K562 (cell line): ENCODE data around the gene POLR2J. TPM values are rescaled to one million over a fixed set of nuclear protein-coding genes. Genes with fewer than 3 reads are reported as not detected.
A peak's percentile ranks its signal among the peaks of the same experiment; 100 is the strongest.

Experiments
- BCL6 ChIP-seq: fragments of 250-450 bp; sonication (Bioruptor Pico); IDR thresholded peaks from 2 replicates; pipeline ENCODE4 v1.4.0; 2020
- BRD4 ChIP-seq: fragments of 200-600 bp; sonication (generic); IDR thresholded peaks from 2 replicates; pipeline ENCODE4 v1.6.1; 2017; ENCODE audit warnings: inconsistent platforms
- CBFA2T2 ChIP-seq: fragments of 450-650 bp; conservative IDR thresholded peaks from 2 replicates; pipeline ENCODE4 v1.6.1; 2017; ENCODE audit warnings: mild to moderate bottlenecking
- CSDE1 ChIP-seq, 2 experiments: fragments of 450-650 bp; IDR thresholded peaks; 2 replicates each; pipeline ENCODE4 v1.6.1; 2016; ENCODE audit warnings: mild to moderate bottlenecking in 1 of 2
- DACH1 ChIP-seq: fragments of 450-650 bp; IDR thresholded peaks from 2 replicates; pipeline ENCODE4 v1.6.1; 2018; ENCODE audit not compliant: partially characterized antibody
- EZH2 ChIP-seq: IDR thresholded peaks from 2 replicates; pipeline ENCODE4 v1.6.1; 2012; ENCODE audit warnings: low read depth, mild to moderate bottlenecking, inconsistent platforms, low read length, borderline replicate concordance
- FUS ChIP-seq: fragments of 200-400 bp; formaldehyde crosslinking; optimal IDR thresholded peaks from 2 replicates; pipeline ENCODE3; 2017; ENCODE audit warnings: low read depth, low read length
- KLF6 ChIP-seq: fragments of 250-450 bp; sonication (Bioruptor Pico); IDR thresholded peaks from 2 replicates; pipeline ENCODE4 v1.4.0; 2020; ENCODE audit warnings: mild to moderate bottlenecking, moderate library complexity, borderline replicate concordance
- MCM3 ChIP-seq: fragments of 450-650 bp; IDR thresholded peaks from 2 replicates; pipeline ENCODE4 v1.6.1; 2016
- NELFE ChIP-seq: IDR thresholded peaks from 2 replicates; pipeline ENCODE4 v1.6.1; 2011; ENCODE audit warnings: mild to moderate bottlenecking; ENCODE audit not compliant: insufficient read depth, insufficient read length
- PYGO2 ChIP-seq: fragments of 450-650 bp; IDR thresholded peaks from 2 replicates; pipeline ENCODE4 v1.6.1; 2016; ENCODE audit warnings: mild to moderate bottlenecking, missing genetic modification characterization, moderate library complexity, missing compliant biosample characterization
- RAD21 ChIP-seq, 2 experiments: fragments of 250-450 bp in 1 of 2; fragments of 450-650 bp in 1 of 2; sonication (Bioruptor Pico) in 1 of 2; formaldehyde crosslinking in 1 of 2; IDR thresholded peaks in 1 of 2; conservative IDR thresholded peaks in 1 of 2; 2 replicates each; pipeline versions ENCODE4 v1.4.0 to v1.8.0; 2020 to 2022; ENCODE audit warnings: mild to moderate bottlenecking in 2 of 2, moderate library complexity in 1 of 2
- RBM17 ChIP-seq: fragments of 200-400 bp; formaldehyde crosslinking; IDR thresholded peaks from 2 replicates; pipeline ENCODE4 v1.6.1; 2017; ENCODE audit warnings: low read depth, mild to moderate bottlenecking, low read length, borderline replicate concordance
- SMARCA5 ChIP-seq: fragments of 450-650 bp; IDR thresholded peaks from 2 replicates; pipeline ENCODE4 v1.6.1; 2016
- SRSF1 ChIP-seq: fragments of 200-400 bp; formaldehyde crosslinking; IDR thresholded peaks from 2 replicates; pipeline ENCODE4 v1.6.1; 2017; ENCODE audit warnings: mild to moderate bottlenecking, low read depth, low read length, moderate library complexity
- TBL1XR1 ChIP-seq, 2 experiments: IDR thresholded peaks; 2 replicates each; pipeline ENCODE4 v1.6.1; 2012; ENCODE audit warnings: improper control_type of control experiment in 2 of 2, low read length in 2 of 2, mild to moderate bottlenecking in 1 of 2
- ZC3H4 ChIP-seq: sonication (generic); formaldehyde crosslinking; IDR thresholded peaks from 2 replicates; pipeline ENCODE4 v1.9.0; 2021; ENCODE audit warnings: missing genetic modification reagents, borderline replicate concordance
- ZNF12 ChIP-seq: sonication (generic); formaldehyde crosslinking; IDR thresholded peaks from 2 replicates; pipeline ENCODE4 v1.4.0; 2020; ENCODE audit warnings: mild to moderate bottlenecking, missing genetic modification reagents
- ZNF354B ChIP-seq: fragments of 250-450 bp; sonication (Bioruptor Pico); IDR thresholded peaks from 2 replicates; pipeline ENCODE4 v1.4.0; 2020
- ZNF77 ChIP-seq: fragments of 250-450 bp; sonication (Bioruptor Pico); IDR thresholded peaks from 2 replicates; pipeline ENCODE4 v1.5.0; 2020
- ZNF778 ChIP-seq: fragments of 450-650 bp; formaldehyde crosslinking; IDR thresholded peaks from 2 replicates; pipeline ENCODE4 v1.4.0; 2020; ENCODE audit warnings: mild to moderate bottlenecking, moderate library complexity
- ZSCAN29 ChIP-seq: fragments of 450-650 bp; IDR thresholded peaks from 2 replicates; pipeline ENCODE4 v1.6.1; 2017
- polyA plus RNA-seq, 8 experiments: library from polyadenylated mRNA; depleted of rRNA in 4 of 8; stranded (reverse) in 5 of 8; unstranded in 3 of 8; fragments of >200 nt; fragmentation: Nextera tagmentation in 2 of 8; fragmentation: Illumina TruSeq in 1 of 8; extraction: Ambion mirVana in 2 of 8; extraction: Trizol in 1 of 8; gene quantifications; 2 replicates each; pipeline versions ENCODE4 v1.2.1 to v1.2.3, GENCODE V29; 2011 to 2014; ENCODE audit warnings: inconsistent platforms in 1 of 8, missing spikeins in 1 of 8
- total RNA-seq, 7 experiments: library from RNA; depleted of rRNA in 6 of 7; stranded (reverse); fragments of >200 nt in 6 of 7; fragmentation: Illumina TruSeq in 2 of 7; extraction: Trizol in 2 of 7; gene quantifications; 2 replicates each; pipeline versions ENCODE4 v1.2.1 to v1.2.3, GENCODE V29; 2011 to 2021; ENCODE audit warnings: low replicate concordance in 1 of 7
- TF ChIP-seq, protein P1 (sequence below): fragments of 450-650 bp; IDR thresholded peaks from 2 replicates; pipeline ENCODE4 v1.6.1; 2016; ENCODE audit warnings: mild to moderate bottlenecking
- TF ChIP-seq, protein P2 (sequence below), 2 experiments: fragments of 200-800 bp in 1 of 2; sonication (Bioruptor generic) in 1 of 2; sonication (generic) in 1 of 2; formaldehyde crosslinking in 1 of 2; IDR thresholded peaks in 1 of 2; conservative IDR thresholded peaks in 1 of 2; 2 replicates each; pipeline versions ENCODE4 v1.5.0 to v1.6.1; 2016 to 2020; ENCODE audit warnings: missing compliant biosample characterization in 1 of 2, missing genetic modification characterization in 1 of 2, missing genetic modification reagents in 1 of 2
- TF ChIP-seq, protein P3 (sequence below), 2 experiments: fragments of 450-650 bp; conservative IDR thresholded peaks; 2 replicates each; pipeline ENCODE4 v1.6.1; 2017; ENCODE audit warnings: mild to moderate bottlenecking in 2 of 2, moderate library complexity in 2 of 2

POLR2J gene
- total and polyA plus RNA-seq, 9 of the 15 experiments (the other 6 are each of a cell fraction or from before 2014, with no cell fraction given): 32.3 to 220 (median 113) TPM

DNA sequence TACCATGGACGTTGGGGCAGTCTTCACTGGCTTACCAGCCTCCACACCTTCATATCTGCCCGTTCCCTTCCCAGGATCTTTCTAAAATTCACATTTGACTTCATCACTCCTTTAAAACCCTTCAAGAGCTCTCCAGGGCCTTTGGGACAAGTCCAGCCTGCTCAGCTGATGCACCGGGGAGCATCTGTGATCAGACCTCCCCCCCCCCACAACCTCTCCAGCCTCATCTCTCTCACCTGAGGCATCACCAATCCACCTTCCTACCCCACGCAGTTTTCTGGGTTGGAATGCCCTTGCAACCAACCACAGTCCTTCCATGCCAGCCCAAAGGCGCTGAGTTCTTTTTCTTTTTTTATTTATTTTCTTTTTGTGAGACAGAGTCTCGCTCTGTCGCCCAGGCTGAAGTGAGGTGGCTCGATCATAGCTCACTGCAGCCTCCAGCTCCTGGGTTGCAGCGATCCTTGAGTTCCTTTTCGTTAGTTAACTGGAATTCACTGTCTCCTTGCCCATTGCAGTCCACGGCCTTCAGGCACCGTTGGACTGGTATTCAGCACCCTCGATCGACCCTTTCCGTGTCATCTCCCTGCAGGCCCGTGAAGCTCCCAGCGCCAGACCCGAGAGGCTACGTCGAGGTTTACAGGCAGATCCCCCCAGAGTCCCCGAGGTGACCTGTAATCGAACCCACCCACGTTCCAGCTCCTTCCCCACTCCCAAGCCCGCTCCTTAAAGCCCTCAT lies 14.7 kb downstream of the POLR2J start (continued):
- TF ChIP-seq KLF6 (CRISPR knock-in tag): no peak
- no peak for TF ChIP-seq ZNF778 (CRISPR knock-in tag)
- TF ChIP-seq, protein P1, sequence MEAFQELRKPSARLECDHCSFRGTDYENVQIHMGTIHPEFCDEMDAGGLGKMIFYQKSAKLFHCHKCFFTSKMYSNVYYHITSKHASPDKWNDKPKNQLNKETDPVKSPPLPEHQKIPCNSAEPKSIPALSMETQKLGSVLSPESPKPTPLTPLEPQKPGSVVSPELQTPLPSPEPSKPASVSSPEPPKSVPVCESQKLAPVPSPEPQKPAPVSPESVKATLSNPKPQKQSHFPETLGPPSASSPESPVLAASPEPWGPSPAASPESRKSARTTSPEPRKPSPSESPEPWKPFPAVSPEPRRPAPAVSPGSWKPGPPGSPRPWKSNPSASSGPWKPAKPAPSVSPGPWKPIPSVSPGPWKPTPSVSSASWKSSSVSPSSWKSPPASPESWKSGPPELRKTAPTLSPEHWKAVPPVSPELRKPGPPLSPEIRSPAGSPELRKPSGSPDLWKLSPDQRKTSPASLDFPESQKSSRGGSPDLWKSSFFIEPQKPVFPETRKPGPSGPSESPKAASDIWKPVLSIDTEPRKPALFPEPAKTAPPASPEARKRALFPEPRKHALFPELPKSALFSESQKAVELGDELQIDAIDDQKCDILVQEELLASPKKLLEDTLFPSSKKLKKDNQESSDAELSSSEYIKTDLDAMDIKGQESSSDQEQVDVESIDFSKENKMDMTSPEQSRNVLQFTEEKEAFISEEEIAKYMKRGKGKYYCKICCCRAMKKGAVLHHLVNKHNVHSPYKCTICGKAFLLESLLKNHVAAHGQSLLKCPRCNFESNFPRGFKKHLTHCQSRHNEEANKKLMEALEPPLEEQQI: no peak
- TF ChIP-seq ZNF77 (CRISPR knock-in tag): no peak
- no peak; the same call in 1 of the 2 replicates for TF ChIP-seq BRD4
- no peak for TF ChIP-seq FUS
- no peak for TF ChIP-seq CBFA2T2
- no peak for TF ChIP-seq ZNF354B (CRISPR knock-in tag)
- TF ChIP-seq TBL1XR1 (IDR thresholded peaks at IDR 0.05; ENCODE audit: low read length in 2 of 2): no peak
- TF ChIP-seq PYGO2: no peak
- TF ChIP-seq SRSF1: no peak
- TF ChIP-seq RBM17: no peak
- 0 out of 2 replicates have a peak, but pooled peaks have one; percentile 30 for TF ChIP-seq ZSCAN29
- TF ChIP-seq SMARCA5: peak; percentile 55; the same call in 1 of the 2 replicates
- TF ChIP-seq BCL6 (CRISPR knock-in tag): no peak
- TF ChIP-seq RAD21 (CRISPR knock-in tag; conservative IDR thresholded peaks at IDR 0.05 in 1 of 2, IDR thresholded peaks at IDR 0.05 in 1 of 2): no peak
- no peak for TF ChIP-seq CSDE1 (IDR thresholded peaks at IDR 0.05)
- no peak for TF ChIP-seq DACH1
- TF ChIP-seq NELFE: no peak
- TF ChIP-seq, protein P2, sequence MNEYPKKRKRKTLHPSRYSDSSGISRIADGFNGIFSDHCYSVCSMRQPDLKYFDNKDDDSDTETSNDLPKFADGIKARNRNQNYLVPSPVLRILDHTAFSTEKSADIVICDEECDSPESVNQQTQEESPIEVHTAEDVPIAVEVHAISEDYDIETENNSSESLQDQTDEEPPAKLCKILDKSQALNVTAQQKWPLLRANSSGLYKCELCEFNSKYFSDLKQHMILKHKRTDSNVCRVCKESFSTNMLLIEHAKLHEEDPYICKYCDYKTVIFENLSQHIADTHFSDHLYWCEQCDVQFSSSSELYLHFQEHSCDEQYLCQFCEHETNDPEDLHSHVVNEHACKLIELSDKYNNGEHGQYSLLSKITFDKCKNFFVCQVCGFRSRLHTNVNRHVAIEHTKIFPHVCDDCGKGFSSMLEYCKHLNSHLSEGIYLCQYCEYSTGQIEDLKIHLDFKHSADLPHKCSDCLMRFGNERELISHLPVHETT (CRISPR knock-in tag; conservative IDR thresholded peaks at IDR 0.05 in 1 of 2, IDR thresholded peaks at IDR 0.05 in 1 of 2): no peak
- no peak for TF ChIP-seq ZC3H4
- TF ChIP-seq, protein P3, sequence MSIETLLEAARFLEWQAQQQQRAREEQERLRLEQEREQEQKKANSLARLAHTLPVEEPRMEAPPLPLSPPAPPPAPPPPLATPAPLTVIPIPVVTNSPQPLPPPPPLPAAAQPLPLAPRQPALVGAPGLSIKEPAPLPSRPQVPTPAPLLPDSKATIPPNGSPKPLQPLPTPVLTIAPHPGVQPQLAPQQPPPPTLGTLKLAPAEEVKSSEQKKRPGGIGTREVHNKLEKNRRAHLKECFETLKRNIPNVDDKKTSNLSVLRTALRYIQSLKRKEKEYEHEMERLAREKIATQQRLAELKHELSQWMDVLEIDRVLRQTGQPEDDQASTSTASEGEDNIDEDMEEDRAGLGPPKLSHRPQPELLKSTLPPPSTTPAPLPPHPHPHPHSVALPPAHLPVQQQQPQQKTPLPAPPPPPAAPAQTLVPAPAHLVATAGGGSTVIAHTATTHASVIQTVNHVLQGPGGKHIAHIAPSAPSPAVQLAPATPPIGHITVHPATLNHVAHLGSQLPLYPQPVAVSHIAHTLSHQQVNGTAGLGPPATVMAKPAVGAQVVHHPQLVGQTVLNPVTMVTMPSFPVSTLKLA (conservative IDR thresholded peaks at IDR 0.05): no peak
- TF ChIP-seq MCM3: no peak
- TF ChIP-seq ZNF12 (CRISPR knock-in tag): no peak
- no peak for TF ChIP-seq EZH2
